ENCODE measurements around the gene SPEM3. TPM values are rescaled to one million over a fixed set of nuclear protein-coding genes. Genes with fewer than 3 reads are reported as not detected.

SPEM3 gene
- total and polyA plus RNA-seq, 3 donors from 2014 or later = 5.7 to 63.0 (median 18.8) TPM

DNA sequence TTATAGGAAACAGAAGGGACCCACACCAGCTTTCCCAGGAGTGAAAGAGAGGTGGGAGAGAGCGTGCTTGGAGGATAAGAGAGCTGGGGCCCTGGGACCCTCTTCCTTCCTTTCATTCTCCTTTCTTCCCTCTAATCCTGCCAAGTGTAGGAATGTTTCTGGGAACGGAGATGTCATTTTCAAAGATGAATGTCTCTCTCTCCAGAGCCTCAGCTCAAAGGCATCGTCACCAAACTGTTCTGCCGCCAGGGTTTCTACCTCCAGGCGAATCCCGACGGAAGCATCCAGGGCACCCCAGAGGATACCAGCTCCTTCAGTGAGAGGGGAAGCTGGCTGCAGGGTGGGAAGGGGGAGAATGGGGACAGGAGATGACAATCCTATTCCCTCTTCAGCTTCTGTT, 12.6 kb downstream of the SPEM3 start:
- H3K4me3 ChIP-seq = no peak overlapping the region
- no peaks in the 10 kb centered on the region for H3K9me3 ChIP-seq
- no peak for DNase-seq
- WGBS, 2 donors = 52 to 74% methylated on average over 7 of the region's 7 CpGs
- no peak for TF ChIP-seq POLR2A (IDR thresholded peaks at IDR 0.05)
- TF ChIP-seq, protein P1, sequence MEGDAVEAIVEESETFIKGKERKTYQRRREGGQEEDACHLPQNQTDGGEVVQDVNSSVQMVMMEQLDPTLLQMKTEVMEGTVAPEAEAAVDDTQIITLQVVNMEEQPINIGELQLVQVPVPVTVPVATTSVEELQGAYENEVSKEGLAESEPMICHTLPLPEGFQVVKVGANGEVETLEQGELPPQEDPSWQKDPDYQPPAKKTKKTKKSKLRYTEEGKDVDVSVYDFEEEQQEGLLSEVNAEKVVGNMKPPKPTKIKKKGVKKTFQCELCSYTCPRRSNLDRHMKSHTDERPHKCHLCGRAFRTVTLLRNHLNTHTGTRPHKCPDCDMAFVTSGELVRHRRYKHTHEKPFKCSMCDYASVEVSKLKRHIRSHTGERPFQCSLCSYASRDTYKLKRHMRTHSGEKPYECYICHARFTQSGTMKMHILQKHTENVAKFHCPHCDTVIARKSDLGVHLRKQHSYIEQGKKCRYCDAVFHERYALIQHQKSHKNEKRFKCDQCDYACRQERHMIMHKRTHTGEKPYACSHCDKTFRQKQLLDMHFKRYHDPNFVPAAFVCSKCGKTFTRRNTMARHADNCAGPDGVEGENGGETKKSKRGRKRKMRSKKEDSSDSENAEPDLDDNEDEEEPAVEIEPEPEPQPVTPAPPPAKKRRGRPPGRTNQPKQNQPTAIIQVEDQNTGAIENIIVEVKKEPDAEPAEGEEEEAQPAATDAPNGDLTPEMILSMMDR (IDR thresholded peaks at IDR 0.05) = no peak
- no peaks in the 10 kb centered on the region for H3K36me3 ChIP-seq (ENCODE audit: low read depth, missing control alignments)
- no peak overlapping the region for H3K27ac ChIP-seq
- intact Hi-C loops (cut with DNase I; ENCODE audit: low total_unique reads) = no loop called here
- H3K27me3 ChIP-seq = no peaks in the 10 kb centered on the region
- H3K4me1 ChIP-seq = peaks cover 28% of the 10 kb centered on the region

- Histone ChIP-seq H3K9me3 (no peaks in the 10 kb centered on the region), H3K27ac (no peak overlapping the region), H3K4me1 (peaks cover 28% of the 10 kb centered on the region), H3K36me3 (ENCODE audit: low read depth, missing control alignments) (no peaks in the 10 kb centered on the region), H3K27me3 (no peaks in the 10 kb centered on the region), H3K4me3 (no peak overlapping the region)
- intact Hi-C loops (cut with DNase I; ENCODE audit: low total_unique reads) = no loop called here
- 92 to 100% methylated on average over 2 of the region's 2 CpGs for WGBS, 2 donors
- TF ChIP-seq, protein P1 (IDR thresholded peaks at IDR 0.05) = no peak
- TF ChIP-seq POLR2A (IDR thresholded peaks at IDR 0.05) = no peak
- no peak for DNase-seq
These were observed 13.5 kb downstream of the SPEM3 start for GRCh38 chr17:7442142-7442541.

DNA sequence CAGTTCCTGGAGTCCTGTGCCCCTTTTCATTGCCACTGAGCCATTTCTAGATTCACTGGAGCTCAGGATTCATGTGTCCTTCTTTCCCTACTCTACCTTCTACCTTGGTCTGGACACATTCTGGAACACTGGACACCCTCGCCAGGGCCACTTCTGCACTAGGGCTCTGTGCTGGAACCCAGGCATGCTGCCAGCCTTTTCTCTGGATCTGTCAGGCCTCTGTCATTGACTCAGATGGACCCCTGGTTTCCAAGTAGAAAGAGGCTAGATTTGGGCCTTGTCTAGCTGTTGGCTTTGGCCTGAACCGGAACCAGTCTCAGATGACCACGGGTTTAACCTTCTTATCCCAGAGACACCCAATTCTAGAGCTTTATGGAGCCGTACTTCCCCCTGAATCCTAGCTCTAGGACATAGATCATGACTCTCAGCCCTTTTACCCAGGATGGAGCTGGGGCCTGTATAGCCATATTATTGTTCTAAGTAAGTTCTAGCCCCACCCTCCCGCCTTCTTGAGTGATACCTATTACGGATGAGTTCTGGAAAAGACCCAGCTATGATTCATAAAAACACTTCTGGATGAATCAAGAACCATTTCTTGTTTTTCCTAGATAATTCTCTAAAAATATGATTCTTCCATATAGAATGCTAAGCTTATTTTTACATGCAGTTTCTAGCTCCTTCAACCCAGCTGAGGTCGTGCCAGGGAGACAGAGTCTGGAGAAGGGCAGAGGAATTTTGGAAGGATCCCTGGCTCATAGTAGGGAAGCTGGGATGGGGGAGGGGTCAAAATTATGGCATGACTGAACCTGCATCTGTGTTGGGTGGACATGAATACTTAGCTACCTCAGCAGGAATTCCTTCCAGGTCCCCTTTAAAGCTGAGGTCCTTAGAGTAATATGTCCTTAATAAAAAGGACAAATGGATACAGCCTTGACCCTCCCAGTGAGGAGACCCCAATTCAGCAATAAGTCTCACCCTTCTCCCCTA, 15.1 kb downstream of the SPEM3 start:
- DNase-seq = no peak
- no peaks in the 10 kb centered on the region for H3K36me3 ChIP-seq (ENCODE audit: low read depth, missing control alignments)
- TF ChIP-seq POLR2A (IDR thresholded peaks at IDR 0.05) = no peak
- TF ChIP-seq, protein P1 (IDR thresholded peaks at IDR 0.05) = no peak
- 79 to 81% methylated on average over 7 of the region's 7 CpGs for WGBS, 2 donors
- intact Hi-C loops (cut with DNase I; ENCODE audit: low total_unique reads) = no loop called here
- no peak overlapping the region for H3K4me3 ChIP-seq
- H3K9me3 ChIP-seq = no peaks in the 10 kb centered on the region
- H3K27ac ChIP-seq = no peak overlapping the region
- no peaks in the 10 kb centered on the region for H3K27me3 ChIP-seq
- H3K4me1 ChIP-seq = peaks cover 22% of the 10 kb centered on the region

- H3K27me3 ChIP-seq = no peaks in the 10 kb centered on the region
- no peak within 1 kb of the TSS for H3K27ac ChIP-seq
- 14 to 15% methylated on average over 26 to 49 of the region's 51 CpGs for WGBS, 2 donors
- peak; percentile 85 for DNase-seq
- TF ChIP-seq POLR2A (IDR thresholded peaks at IDR 0.05) = no peak
- TF ChIP-seq, protein P1 (IDR thresholded peaks at IDR 0.05) = no peak
- no peaks in the 10 kb centered on the region for H3K36me3 ChIP-seq (ENCODE audit: low read depth, missing control alignments)
- peaks cover 15% of the 10 kb centered on the region for H3K4me1 ChIP-seq
- intact Hi-C loops (cut with DNase I; ENCODE audit: low total_unique reads) = no loop called here
- H3K4me3 ChIP-seq = peak within 1 kb of the TSS; percentile 20 to 21
- H3K9me3 ChIP-seq = no peaks in the 10 kb centered on the region
These were observed 16.3 kb downstream of the SPEM3 start, which contains the start of gene CHRNB1 for GRCh38 chr17:7444682-7445618. TSS of gene CHRNB1 (plus strand) at chr17:7445061. CDS start at chr17:7445128, 67 bp downstream.
